HepG2 (cell line): Measurements from ENCODE around the gene LIME1. TPM values are rescaled to one million over a fixed set of nuclear protein-coding genes. Genes with fewer than 3 reads are reported as not detected.

ENCODE experiments used
- ATAC-seq: fragments of 200-7000 bp; cut with Tn5 transposase; 3 replicates; pipeline ENCODE4 v1.9.1; 2020; ENCODE audit warnings: mild to moderate bottlenecking, moderate library complexity
- BruUV-seq: library from RNA; stranded (reverse); fragments of 400-500 nt; replicated peaks from 2 replicates; lab custom pipeline; 2021; lab: Mats Ljungman, UMichigan
- CTCF ChIA-PET: fragments of 300-600 bp; formaldehyde crosslinking; extraction: SDS; loops from one replicate; lab custom pipeline; 2021; ENCODE audit warnings: low total read pairs, inconsistent platforms, low intra/inter-chr PET ratio; lab: Yijun Ruan, JAX
- POLR2A ChIA-PET: fragments of 350-600 bp; sonication (Branson Sonifier 250); formaldehyde crosslinking; loops from one replicate; lab custom pipeline; 2020; ENCODE audit warnings: antibody characterized with exemption, inconsistent platforms; lab: Yijun Ruan, JAX
- DNase-seq: peaks from one replicate; pipeline ENCODE4 v3.0.0-alpha.2; 2015; ENCODE audit warnings: low spot score
- FAIRE-seq: peaks from 3 replicates; lab custom pipeline; 2011; peaks lifted over from hg19 to GRCh38; lab: Jason Lieb, UNC
- H2AFZ ChIP-seq: one replicate; pipeline ENCODE4 v1.6.1; 2011; ENCODE audit warnings: low read length, inconsistent platforms
- H3K27ac ChIP-seq: fragments of 300-600 bp; 3 replicates; pipeline ENCODE4 v1.8.0; 2011; ENCODE audit warnings: mixed run types, mild to moderate bottlenecking, mixed read lengths, low read length, inconsistent platforms; ENCODE audit not compliant: insufficient read depth; ENCODE audit errors: extremely low read length
- H3K27me3 ChIP-seq, 2 experiments: fragments of 200-600 bp in 1 of 2; 2 replicates in 1 of 2; 3 replicates in 1 of 2; pipeline versions ENCODE4 v1.6.0 to v1.8.0; 2011; ENCODE audit warnings: low read length in 2 of 2, mild to moderate bottlenecking in 2 of 2, moderate library complexity in 2 of 2, inconsistent platforms in 1 of 2; ENCODE audit not compliant: insufficient read depth in 2 of 2, control insufficient read depth in 1 of 2
- H3K36me3 ChIP-seq, 2 experiments: fragments of 200-600 bp in 1 of 2; replicated peaks in 1 of 2; 2 replicates in 1 of 2; 3 replicates in 1 of 2; pipeline versions ENCODE4 v1.5.1 to v1.8.0; 2011; ENCODE audit warnings: low read length in 2 of 2, inconsistent platforms in 1 of 2; ENCODE audit not compliant: insufficient read depth in 2 of 2, control insufficient read depth in 1 of 2
- H3K4me1 ChIP-seq: 2 replicates; pipeline ENCODE4 v1.5.1; 2012; ENCODE audit warnings: low read length, inconsistent platforms; ENCODE audit not compliant: insufficient read depth
- H3K4me2 ChIP-seq: 2 replicates; pipeline ENCODE4 v1.6.0; 2011; ENCODE audit warnings: low read depth, low read length, inconsistent platforms
- H3K4me3 ChIP-seq, 3 experiments: fragments of 200-600 bp in 1 of 3; sonication (generic), shearing (Covaris generic) in 1 of 3; replicated peaks in 1 of 3; 2 replicates each; pipeline ENCODE4 v1.5.1; 2011 to 2016; ENCODE audit warnings: low read length in 3 of 3, inconsistent platforms in 2 of 3, low read depth in 2 of 3, mild to moderate bottlenecking in 2 of 3, control low read depth in 1 of 3, mixed read lengths in 1 of 3; ENCODE audit not compliant: insufficient read depth in 1 of 3
- H3K79me2 ChIP-seq: one replicate; pipeline ENCODE4 v1.6.1; 2011; ENCODE audit warnings: low read length, inconsistent platforms; ENCODE audit not compliant: insufficient read depth
- H3K9ac ChIP-seq: 2 replicates; pipeline ENCODE4 v1.6.0; 2011; ENCODE audit warnings: mild to moderate bottlenecking, low read depth, low read length, inconsistent platforms; ENCODE audit not compliant: insufficient read depth
- H3K9me3 ChIP-seq: 2 replicates; pipeline ENCODE4 v1.5.1; 2012; ENCODE audit warnings: mild to moderate bottlenecking, low read length
- H4K20me1 ChIP-seq: 2 replicates; pipeline ENCODE4 v1.6.0; 2011; ENCODE audit warnings: inconsistent platforms, mild to moderate bottlenecking, low read length, moderate library complexity; ENCODE audit not compliant: insufficient read depth
- HES4 ChIP-seq: sonication (generic); formaldehyde crosslinking; IDR thresholded peaks from 2 replicates; pipeline ENCODE4 v1.9.0; 2021; ENCODE audit warnings: mild to moderate bottlenecking, missing genetic modification reagents, borderline replicate concordance
- HNRNPL ChIP-seq: fragments of 200-400 bp; formaldehyde crosslinking; IDR thresholded peaks from 2 replicates; pipeline ENCODE4 v1.6.1; 2017; ENCODE audit warnings: mild to moderate bottlenecking, low read depth, low read length
- MAFF ChIP-seq: IDR thresholded peaks from 2 replicates; pipeline ENCODE4 v1.6.1; 2011; ENCODE audit warnings: low read depth, low read length, improper control_type of control experiment
- MAFK ChIP-seq, 2 experiments: IDR thresholded peaks in 1 of 2; conservative IDR thresholded peaks in 1 of 2; 2 replicates each; pipeline ENCODE4 v1.6.1; 2011; ENCODE audit warnings: improper control_type of control experiment in 2 of 2, low read length in 2 of 2
- MEF2D ChIP-seq: sonication (generic); formaldehyde crosslinking; IDR thresholded peaks from 2 replicates; pipeline ENCODE4 v1.5.1; 2020; ENCODE audit warnings: mild to moderate bottlenecking, missing genetic modification reagents
- ZBTB33 ChIP-seq: sonication (generic); formaldehyde crosslinking; IDR thresholded peaks from 2 replicates; pipeline ENCODE4 v1.4.0; 2020; ENCODE audit warnings: missing genetic modification reagents
- ZNF670 ChIP-seq: sonication (generic); formaldehyde crosslinking; IDR thresholded peaks from 2 replicates; pipeline ENCODE4 v1.8.0; 2022; ENCODE audit warnings: mild to moderate bottlenecking, missing genetic modification reagents, borderline replicate concordance
- WGBS: methylation state at CpG from one replicate; pipeline ENCODE4 v1.1.6; 2017; ENCODE audit warnings: low lambda C conversion rate; 5-methylcytosine and 5-hydroxymethylcytosine counted together
- in situ Hi-C: cut with HindIII; loops from 2 replicates; pipeline ENCODE4 v1.10.0; 2017; ENCODE audit warnings: low pct_unique_long_range_greater_than_20kb; ENCODE audit not compliant: extremely low pct_ligation_motif_present
- intact Hi-C: fragments of 100-400 bp; cut with micrococcal nuclease; formaldehyde crosslinking; loops from one replicate; pipeline ENCODE4 v1.10.0; 2022; ENCODE audit not compliant: unreplicated experiment
- polyA plus RNA-seq, 8 experiments: library from polyadenylated mRNA; depleted of rRNA in 3 of 8; stranded (reverse) in 7 of 8; unstranded in 1 of 8; fragments of >200 nt; fragmentation: Illumina TruSeq in 4 of 8; extraction: Trizol in 4 of 8; gene quantifications; 2 replicates each; pipeline versions ENCODE4 v1.2.1 to v1.2.3, GENCODE V29; 2011 to 2016; ENCODE audit warnings: low read depth in 4 of 8, missing spikeins in 1 of 8, mixed read lengths in 1 of 8; ENCODE audit not compliant: insufficient read depth in 1 of 8
- total RNA-seq, 5 experiments: library from RNA; depleted of rRNA; stranded (reverse); fragments of >200 nt; fragmentation: Illumina TruSeq; extraction: Trizol; gene quantifications; 2 replicates each; pipeline ENCODE4 v1.2.3, GENCODE V29; 2016; ENCODE audit warnings: low read depth in 1 of 5

The LIME1 gene
- total and polyA plus RNA-seq, 2 of the 13 experiments (the other 11 are each of a cell fraction or from before 2014, with no cell fraction given), result 13.0 to 61.5 TPM

GRCh38 chr20:63773571-63774241, 37.2 kb downstream of the LIME1 start:
- Histone ChIP-seq H2AFZ (no peak overlapping the region), H3K36me3 (no peaks in the 10 kb centered on the region), H3K4me3 (no peak overlapping the region), H3K27ac (no peak overlapping the region), H3K4me1 (peaks cover 24% of the 10 kb centered on the region), H3K4me2 (no peak overlapping the region), H3K9ac (no peak overlapping the region), H3K9me3 (no peaks in the 10 kb centered on the region), H3K79me2 (no peaks in the 10 kb centered on the region), H4K20me1 (no peaks in the 10 kb centered on the region), H3K27me3 (no peaks in the 10 kb centered on the region)
- ChIA-PET POLR2A (no interaction called here), CTCF (no interaction called here)
- 89% methylated on average over 23 of the region's 33 CpGs for WGBS
- TF ChIP-seq MEF2D (CRISPR knock-in tag) (no peak), MAFK (conservative IDR thresholded peaks at IDR 0.05 in 1 of 2, IDR thresholded peaks at IDR 0.05 in 1 of 2; ENCODE audit: low read length in 2 of 2) (peak; percentile 90 to 94), HNRNPL (0 out of 2 replicates have a peak, but pooled peaks have one; percentile 60), MAFF (peak; percentile 85)
- ATAC-seq (no peak), DNase-seq (no peak), FAIRE-seq (no peak)
- in situ Hi-C loops (no loop called here), intact Hi-C loops (no loop called here)
- BruUV-seq, result no TSS peak

- no peak overlapping the region for H3K4me3 ChIP-seq
- in situ Hi-C loops, result no loop called here
- FAIRE-seq (peak; percentile 23), ATAC-seq (no peak), DNase-seq (no peak)
- H3K9me3 ChIP-seq, result no peaks in the 10 kb centered on the region
- intact Hi-C loops, result no loop called here
- H3K4me1 ChIP-seq, result peaks cover 26% of the 10 kb centered on the region
- H3K4me2 ChIP-seq, result no peak overlapping the region
- H3K27ac ChIP-seq, result no peak overlapping the region
- H2AFZ ChIP-seq, result no peak overlapping the region
- POLR2A ChIA-PET, result no interaction called here
- no peaks in the 10 kb centered on the region for H3K27me3 ChIP-seq
- no peak overlapping the region for H3K9ac ChIP-seq
- CTCF ChIA-PET, result no interaction called here
- WGBS, result 93% methylated on average over 15 of the region's 15 CpGs
- no peaks in the 10 kb centered on the region for H4K20me1 ChIP-seq
- 0 out of 2 replicates have a peak, but pooled peaks have one; percentile 42 for TF ChIP-seq ZNF670
- TF ChIP-seq ZBTB33, result peak; percentile 44; the same call in 1 of the 2 replicates
- no peak for TF ChIP-seq HES4
- no peaks in the 10 kb centered on the region for H3K79me2 ChIP-seq
- no TSS peak for BruUV-seq
- H3K36me3 ChIP-seq, result no peaks in the 10 kb centered on the region
Measured at GRCh38 chr20:63774306-63774705, 37.8 kb downstream of the LIME1 start.
